ENCODE data around the gene S100A13. TPM values are rescaled to one million over a fixed set of nuclear protein-coding genes. Genes with fewer than 3 reads are reported as not detected.

The S100A13 gene
- total and polyA plus RNA-seq, 2 experiments from 2014 or later, result 101 to 250 TPM

GRCh38 chr1:153619171-153619570 is 8.1 kb downstream of the S100A13 start:
- no peak for DNase-seq (ENCODE audit: low read depth in 1 of 2, low spot score in 1 of 2)
- Histone ChIP-seq H3K9me3 (ENCODE audit: low read depth) (no peaks in the 10 kb centered on the region), H3K4me1 (ENCODE audit: low read depth) (no peaks in the 10 kb centered on the region), H3K27ac (no peak overlapping the region), H3K4me3 (no peak overlapping the region), H3K36me3 (no peaks in the 10 kb centered on the region), H3K27me3 (no peaks in the 10 kb centered on the region)
- no peak for TF ChIP-seq CTCF (IDR thresholded peaks at IDR 0.05; ENCODE audit: low read depth, low read length)

- peaks cover 5% of the 10 kb centered on the region for H3K4me1 ChIP-seq (ENCODE audit: low read depth)
- H3K36me3 ChIP-seq, result no peaks in the 10 kb centered on the region
- no peaks in the 10 kb centered on the region for H3K27me3 ChIP-seq
- no peaks in the 10 kb centered on the region for H3K9me3 ChIP-seq (ENCODE audit: low read depth)
- DNase-seq (ENCODE audit: low read depth in 1 of 2, low spot score in 1 of 2), result no peak
- H3K27ac ChIP-seq, result no peak overlapping the region
- no peak overlapping the region for H3K4me3 ChIP-seq
- no peak for TF ChIP-seq CTCF (IDR thresholded peaks at IDR 0.05; ENCODE audit: low read depth, low read length)
These were observed 9.6 kb downstream of the S100A13 start for GRCh38 chr1:153617663-153618062.

GRCh38 chr1:153616917-153617311 is 10.4 kb downstream of the S100A13 start:
- no peaks in the 10 kb centered on the region for H3K9me3 ChIP-seq (ENCODE audit: low read depth)
- H3K4me3 ChIP-seq, result no peak overlapping the region
- H3K4me1 ChIP-seq (ENCODE audit: low read depth), result peaks cover 13% of the 10 kb centered on the region
- peak in 1 of 2 donors; percentile 40 for DNase-seq (ENCODE audit: low read depth in 1 of 2, low spot score in 1 of 2)
- no peaks in the 10 kb centered on the region for H3K36me3 ChIP-seq
- no peak overlapping the region for H3K27ac ChIP-seq
- no peak for TF ChIP-seq CTCF (IDR thresholded peaks at IDR 0.05; ENCODE audit: low read depth, low read length)
- no peaks in the 10 kb centered on the region for H3K27me3 ChIP-seq

- no peak for DNase-seq (ENCODE audit: low read depth in 1 of 2, low spot score in 1 of 2)
- Histone ChIP-seq H3K9me3 (ENCODE audit: low read depth) (no peaks in the 10 kb centered on the region), H3K4me3 (no peak within 1 kb of the TSS), H3K27me3 (no peaks in the 10 kb centered on the region), H3K4me1 (ENCODE audit: low read depth) (peaks cover 13% of the 10 kb centered on the region), H3K36me3 (no peaks in the 10 kb centered on the region), H3K27ac (no peak within 1 kb of the TSS)
- no peak for TF ChIP-seq CTCF (IDR thresholded peaks at IDR 0.05; ENCODE audit: low read depth, low read length)
These were observed 11.0 kb downstream of the S100A13 start, which contains the start of gene S100A14 for GRCh38 chr1:153616144-153616916. Gene S100A14, minus strand, starts transcription at chr1:153616325. Its CDS starts 467 bp downstream, at chr1:153615858.

GRCh38 chr1:153615406-153615805 is 11.9 kb downstream of the S100A13 start:
- Histone ChIP-seq H3K4me3 (no peak overlapping the region), H3K4me1 (ENCODE audit: low read depth) (peaks cover 16% of the 10 kb centered on the region), H3K36me3 (no peaks in the 10 kb centered on the region), H3K9me3 (ENCODE audit: low read depth) (no peaks in the 10 kb centered on the region), H3K27ac (no peak overlapping the region), H3K27me3 (no peaks in the 10 kb centered on the region)
- no peak for DNase-seq (ENCODE audit: low read depth in 1 of 2, low spot score in 1 of 2)
- TF ChIP-seq CTCF (IDR thresholded peaks at IDR 0.05; ENCODE audit: low read depth, low read length), result no peak
